HG03103 (cell line): Measurements from ENCODE around the gene ACVR2B.
"Not testable (repeated sequence)": the region's sequence is repeated elsewhere in the genome, so short reads cannot be mapped to it uniquely, and the experiment has no call there.

ENCODE experiments used
- ATAC-seq: cut with Tn5 transposase; IDR thresholded peaks from one replicate; pipeline ENCODE4 v1.9.1; 2021; ENCODE audit warnings: low read depth; ENCODE audit not compliant: unreplicated experiment

Gene ACVR2B

GRCh38 chr3:38453075-38453912 is at the start of gene ACVR2B:
TSS of gene ACVR2B (plus strand) at chr3:38453890. CDS start at chr3:38454323, 433 bp downstream.
- peak; percentile 48 for ATAC-seq

- no peak for ATAC-seq
These were observed 49.4 kb upstream of the ACVR2B start for GRCh38 chr3:38404286-38404685.

GRCh38 chr3:38411591-38411990 is 42.1 kb upstream of the ACVR2B start:
- no peak for ATAC-seq

GRCh38 chr3:38420758-38421157 is 32.9 kb upstream of the ACVR2B start:
- not testable (repeated sequence) for ATAC-seq

- ATAC-seq, result no peak
These were observed 31.9 kb upstream of the ACVR2B start for GRCh38 chr3:38421679-38422336.

- not testable (repeated sequence) for ATAC-seq
These were observed 26.8 kb upstream of the ACVR2B start for GRCh38 chr3:38426798-38427426.

- ATAC-seq, result not testable (repeated sequence)
These were observed 20.6 kb upstream of the ACVR2B start for GRCh38 chr3:38432871-38433658.

- ATAC-seq, result not testable (repeated sequence)
These were observed 20.0 kb upstream of the ACVR2B start for GRCh38 chr3:38433661-38434060.

- not testable (repeated sequence) for ATAC-seq
These were observed 15.1 kb upstream of the ACVR2B start for GRCh38 chr3:38438436-38439069.

GRCh38 chr3:38443205-38443604 is 10.5 kb upstream of the ACVR2B start:
- not testable (repeated sequence) for ATAC-seq

- no peak for ATAC-seq
These were observed 7.5 kb upstream of the ACVR2B start for GRCh38 chr3:38446085-38446686.

GRCh38 chr3:38446812-38447211 is 6.9 kb upstream of the ACVR2B start:
- no peak for ATAC-seq

GRCh38 chr3:38450853-38451252 is 2.8 kb upstream of the ACVR2B start:
- ATAC-seq, result no peak

- ATAC-seq, result no peak
These were observed 155 bp downstream of the ACVR2B start for GRCh38 chr3:38453913-38454177.

- peak; percentile 29 for ATAC-seq
These were observed 641 bp downstream of the ACVR2B start for GRCh38 chr3:38454178-38454883.

- ATAC-seq, result no peak
These were observed 1.4 kb downstream of the ACVR2B start for GRCh38 chr3:38454884-38455638.

- no peak for ATAC-seq
These were observed 2.1 kb downstream of the ACVR2B start for GRCh38 chr3:38455639-38456430.
